ENCODE data around the gene GPR87.

The GPR87 gene, protein sequence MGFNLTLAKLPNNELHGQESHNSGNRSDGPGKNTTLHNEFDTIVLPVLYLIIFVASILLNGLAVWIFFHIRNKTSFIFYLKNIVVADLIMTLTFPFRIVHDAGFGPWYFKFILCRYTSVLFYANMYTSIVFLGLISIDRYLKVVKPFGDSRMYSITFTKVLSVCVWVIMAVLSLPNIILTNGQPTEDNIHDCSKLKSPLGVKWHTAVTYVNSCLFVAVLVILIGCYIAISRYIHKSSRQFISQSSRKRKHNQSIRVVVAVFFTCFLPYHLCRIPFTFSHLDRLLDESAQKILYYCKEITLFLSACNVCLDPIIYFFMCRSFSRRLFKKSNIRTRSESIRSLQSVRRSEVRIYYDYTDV

DNA sequence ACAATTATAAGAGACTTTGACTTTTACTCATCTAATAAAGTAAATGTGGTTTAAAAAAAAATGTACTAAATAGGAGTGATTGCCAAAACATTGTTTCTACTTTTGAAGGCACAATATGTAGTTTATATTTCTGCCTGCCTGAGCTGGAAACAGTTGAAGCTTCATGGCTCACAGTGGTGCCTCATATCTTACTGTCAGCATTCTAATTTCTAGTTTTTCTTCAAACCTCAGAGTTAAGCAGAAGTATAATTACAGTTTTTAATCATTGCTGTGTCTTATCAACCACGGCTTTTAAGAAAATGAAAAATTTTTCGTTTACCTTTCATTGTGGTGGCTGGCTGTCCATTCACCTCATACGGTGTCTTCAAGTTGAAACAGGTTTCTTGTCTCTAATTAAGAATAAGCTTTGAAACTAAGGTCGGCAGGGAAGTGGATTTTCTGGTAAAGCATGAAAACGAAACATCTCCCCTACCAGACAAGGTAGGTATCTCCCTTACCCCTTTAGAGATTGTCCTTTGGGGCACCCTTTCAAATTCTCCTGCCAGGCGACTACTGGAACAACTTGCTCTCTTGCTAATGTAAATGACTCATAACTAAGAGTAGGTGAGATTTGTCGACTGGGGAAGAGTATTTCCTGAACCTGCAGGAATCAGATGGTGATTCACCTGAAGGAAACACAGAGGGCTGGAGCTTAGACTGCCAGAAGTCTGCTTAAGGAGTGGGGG, at the start of gene GPR87:
Gene GPR87, minus strand, starts transcription at position 554 of the 725 bp plus-strand sequence. CDS start 16,720 bp downstream, outside the sequence.
- no peak for DNase-seq (ENCODE audit: low read depth in 2 of 2)

DNA sequence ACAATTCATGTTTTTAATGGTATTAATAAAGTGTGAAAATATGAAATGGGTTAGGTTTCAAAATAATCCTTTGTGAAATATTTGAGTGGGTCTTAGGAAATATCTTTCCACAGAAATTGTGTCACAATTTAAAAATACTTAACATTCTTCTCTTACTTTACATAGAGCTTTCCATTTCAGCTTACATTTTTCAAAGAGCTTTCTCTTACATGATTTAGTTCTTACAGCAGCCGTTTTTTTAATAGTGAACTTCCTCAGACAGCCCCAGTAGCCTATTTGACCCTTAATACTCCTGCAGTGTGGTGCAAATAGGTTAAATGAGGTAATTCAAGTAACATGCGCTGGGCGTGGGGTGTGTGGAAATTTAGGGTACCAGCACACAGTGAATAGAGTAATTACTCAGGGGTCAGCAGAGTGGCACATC, 46.1 kb upstream of the GPR87 start:
- peak in 1 of 2 experiments; percentile 22 for DNase-seq (ENCODE audit: low read depth in 2 of 2)

DNA sequence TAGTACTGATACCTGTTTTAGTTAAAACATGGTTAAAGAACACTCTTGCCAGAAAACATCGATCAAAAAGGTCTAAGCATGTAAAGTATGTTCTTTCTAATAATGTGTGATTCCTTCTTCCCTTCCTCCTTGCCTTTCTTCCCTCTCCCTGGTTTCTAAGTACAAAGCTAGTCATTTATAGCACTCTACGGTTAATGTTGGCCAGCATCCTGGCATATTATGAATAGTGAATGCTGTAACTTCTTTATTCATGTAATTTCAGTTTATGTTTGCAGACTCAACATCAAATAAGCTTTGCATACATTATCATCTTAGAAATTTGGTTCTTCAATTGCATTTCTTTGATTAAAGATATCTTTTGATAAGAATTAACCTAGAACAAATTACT, 40.8 kb upstream of the GPR87 start:
- DNase-seq (ENCODE audit: low read depth in 2 of 2): no peak

DNA sequence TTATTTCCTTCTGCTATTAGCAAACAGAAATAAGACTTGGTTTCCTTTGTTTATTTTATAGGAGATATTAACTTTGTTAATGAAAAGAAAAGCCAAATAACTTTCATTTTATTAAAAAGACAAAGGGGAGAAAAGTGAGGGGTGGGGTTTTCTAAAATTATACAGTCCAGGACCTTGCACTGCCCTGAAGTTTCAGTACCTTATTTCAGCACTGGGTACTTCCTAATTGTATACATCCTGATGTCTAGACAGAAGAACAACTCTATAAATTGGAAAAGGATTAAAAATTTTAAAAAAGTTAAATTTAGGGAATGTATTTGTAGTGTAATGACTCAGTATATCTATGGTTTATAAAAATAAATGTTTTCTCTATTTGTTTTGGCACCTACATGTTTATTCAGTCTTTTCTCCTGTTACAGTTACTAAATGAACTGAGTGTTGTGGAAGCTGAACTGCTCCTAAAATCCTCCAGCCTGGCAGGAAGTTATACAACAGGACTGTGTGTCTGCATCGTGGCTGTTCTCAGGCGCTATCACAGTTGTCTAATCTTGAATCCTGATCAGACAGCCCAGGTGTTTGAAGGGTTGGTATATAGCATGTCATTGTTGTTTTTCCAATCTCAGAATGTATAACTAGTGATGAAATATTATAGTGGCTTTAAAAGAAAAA, 40.3 kb upstream of the GPR87 start:
- DNase-seq (ENCODE audit: low read depth in 2 of 2): no peak

DNA sequence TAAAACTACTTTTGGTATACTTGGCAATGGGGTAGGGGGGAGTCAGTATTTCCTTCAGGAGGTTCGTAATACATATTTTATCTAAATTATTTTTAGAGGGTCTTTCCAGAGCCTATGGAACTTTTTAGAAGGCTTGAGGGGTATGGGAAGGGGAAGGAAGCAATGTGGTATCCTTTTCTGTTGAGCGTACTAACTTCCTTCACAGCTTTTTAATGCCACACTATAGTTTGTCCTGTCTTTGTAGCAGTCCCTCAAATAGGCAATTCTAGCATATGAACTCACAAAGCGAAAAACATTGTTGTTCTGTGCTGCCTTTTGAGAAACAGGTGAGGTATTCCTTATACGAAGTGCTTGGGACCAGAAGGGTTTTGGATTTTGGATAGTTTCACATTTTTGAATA, 35.0 kb upstream of the GPR87 start:
- DNase-seq (ENCODE audit: low read depth in 2 of 2): no peak

DNA sequence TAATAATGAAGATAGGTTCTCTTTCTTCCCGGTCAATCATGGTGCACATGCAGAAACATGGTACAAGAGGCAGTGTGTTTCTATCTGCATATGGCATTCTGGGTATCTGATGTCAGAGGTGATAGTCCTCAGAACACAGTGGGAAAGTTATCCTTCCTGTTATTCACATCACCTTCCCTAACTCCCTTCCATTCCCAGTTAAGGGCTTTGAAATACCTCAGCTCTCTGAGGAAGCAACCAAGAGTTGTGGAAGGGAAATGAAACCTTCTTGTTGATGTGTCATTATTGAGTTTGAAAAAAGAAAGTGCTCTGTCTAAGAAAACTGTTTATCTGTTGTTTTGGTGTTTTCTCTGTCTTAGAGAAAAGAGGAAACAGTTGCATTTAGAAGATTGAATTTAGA, 34.6 kb upstream of the GPR87 start:
- no peak for DNase-seq (ENCODE audit: low read depth in 2 of 2)

DNA sequence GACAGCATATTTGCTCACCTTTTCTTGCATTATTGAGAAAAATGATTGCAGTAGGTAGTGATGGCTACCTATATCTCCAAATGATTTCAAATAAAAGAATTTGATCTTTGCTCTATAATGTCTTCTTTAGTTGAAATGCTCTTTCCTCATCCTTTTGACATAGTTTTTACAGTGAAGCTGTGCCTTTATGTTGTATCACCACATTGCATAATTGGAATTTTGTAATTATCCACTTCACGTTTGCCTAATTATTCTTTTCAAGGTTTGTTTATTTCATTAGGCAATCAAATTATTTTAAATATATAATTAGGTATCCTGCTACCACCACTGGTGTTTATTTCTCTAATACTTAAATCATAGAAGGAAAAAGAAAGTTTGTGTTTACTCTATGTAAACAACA, 34.0 kb upstream of the GPR87 start:
- no peak for DNase-seq (ENCODE audit: low read depth in 2 of 2)

DNA sequence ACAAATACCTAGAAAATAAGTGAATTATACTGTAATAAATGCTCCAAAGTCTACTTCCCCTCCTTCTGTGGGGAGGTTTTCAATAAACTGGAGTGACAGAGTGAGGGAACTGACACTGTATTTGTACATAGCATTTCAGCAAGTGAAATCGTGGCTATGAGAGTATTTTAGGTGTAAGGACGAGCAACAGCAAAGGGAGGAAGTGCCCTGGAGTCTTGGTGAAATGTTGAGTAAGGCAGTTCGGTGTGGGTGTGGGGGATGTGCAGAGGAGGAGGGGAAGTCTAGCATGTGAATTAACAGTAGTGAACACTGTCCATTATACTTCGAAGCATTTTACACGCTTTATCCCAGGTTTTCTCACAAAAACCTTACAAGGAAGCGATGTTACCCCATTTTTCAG, 30.8 kb upstream of the GPR87 start:
- no peak for DNase-seq (ENCODE audit: low read depth in 2 of 2)

DNA sequence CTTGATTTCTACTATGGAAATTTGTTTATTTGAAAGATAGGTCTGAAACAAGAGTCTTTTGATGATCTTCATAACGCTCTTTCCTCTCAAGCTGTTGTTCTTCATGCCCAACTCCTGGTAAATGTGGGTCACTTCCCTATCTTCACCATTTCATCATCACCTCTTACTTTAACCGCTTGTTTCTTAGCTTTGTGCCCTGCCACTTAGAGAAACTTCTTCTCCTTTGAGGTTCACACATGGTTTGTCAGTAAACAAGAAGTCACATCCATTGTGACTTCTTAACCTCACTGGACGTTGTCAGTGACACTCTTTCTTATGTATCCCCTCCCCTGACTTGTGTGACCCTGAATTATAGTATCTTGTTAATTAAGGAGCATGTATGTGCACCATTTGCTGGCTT, 29.7 kb upstream of the GPR87 start:
- no peak for DNase-seq (ENCODE audit: low read depth in 2 of 2)

DNA sequence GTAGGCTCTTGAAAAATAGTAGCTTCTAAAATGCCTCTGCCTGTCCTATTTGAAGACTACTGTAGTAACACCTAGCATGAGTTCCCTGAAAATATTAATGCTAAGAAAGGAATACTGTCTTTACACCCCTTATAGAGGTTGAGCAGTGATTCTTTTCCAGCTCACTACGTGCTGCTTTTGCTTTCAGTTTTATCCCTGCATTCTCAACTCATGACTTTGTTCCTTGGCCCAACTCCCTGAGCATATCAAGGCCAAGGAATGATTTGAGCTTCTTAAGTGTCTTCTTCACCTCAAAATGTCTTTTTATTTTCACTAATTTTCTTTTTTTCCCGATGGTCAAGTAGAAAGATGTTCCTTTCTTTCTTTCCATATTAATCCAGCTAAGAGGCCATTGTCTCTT, 29.2 kb upstream of the GPR87 start:
- DNase-seq (ENCODE audit: low read depth in 2 of 2): peak; percentile 26 to 29

DNA sequence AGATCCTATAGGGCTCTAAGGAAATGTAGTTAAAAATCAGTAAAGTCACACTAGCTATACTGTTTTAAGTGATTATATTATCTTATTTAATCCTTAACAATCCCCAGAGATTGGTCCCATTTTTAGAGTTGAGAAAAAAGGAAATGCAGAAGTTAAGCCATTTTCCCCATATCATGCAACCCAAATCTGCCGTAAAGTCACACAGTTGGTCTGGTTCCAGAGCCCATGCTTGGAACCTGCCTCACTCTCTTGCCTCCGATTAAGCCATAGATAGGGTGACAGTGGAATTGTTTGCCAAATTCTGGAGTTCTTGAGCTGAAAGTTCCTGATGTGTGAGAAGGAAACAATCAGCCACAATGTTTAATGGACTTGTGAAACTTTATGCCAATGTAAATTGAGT, 15.1 kb upstream of the GPR87 start:
- DNase-seq (ENCODE audit: low read depth in 2 of 2): no peak

DNA sequence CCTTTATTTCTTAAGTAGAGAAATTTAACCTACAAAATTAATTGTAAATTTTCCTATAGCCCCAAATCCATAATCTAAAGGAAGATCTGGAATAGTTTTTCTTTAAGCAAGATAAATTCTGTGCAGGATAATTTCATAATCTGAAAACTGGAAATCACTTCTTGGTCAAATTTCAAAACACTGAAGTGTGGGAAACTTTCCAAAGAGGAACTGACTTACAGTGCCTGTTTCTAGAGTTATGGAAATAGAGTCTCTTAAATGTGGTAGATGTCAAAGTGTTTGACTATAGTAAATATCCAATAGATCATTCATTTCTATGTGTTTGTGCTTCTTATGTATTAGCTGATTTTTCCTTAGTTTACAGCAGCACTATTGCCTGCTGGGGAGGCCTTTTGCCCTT, 14.3 kb upstream of the GPR87 start:
- no peak for DNase-seq (ENCODE audit: low read depth in 2 of 2)

DNA sequence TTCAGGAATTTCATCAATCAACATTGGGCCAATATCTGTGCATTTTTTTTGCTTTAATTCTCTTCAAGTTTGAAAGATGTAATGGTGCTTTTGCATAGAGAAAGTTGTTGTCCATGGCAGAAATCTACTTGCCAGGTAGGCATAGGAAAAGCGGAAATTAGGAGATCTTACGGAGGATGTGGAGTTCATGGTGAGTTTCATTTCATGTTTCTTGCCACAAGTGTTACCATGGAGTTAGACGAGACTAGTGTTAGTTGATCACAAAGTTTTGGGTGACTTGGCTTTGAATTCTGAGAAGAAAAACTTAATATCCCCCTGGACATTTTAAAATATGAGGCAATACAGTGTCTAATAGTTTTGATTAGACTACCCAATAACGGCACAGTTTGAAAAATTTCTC, 13.8 kb upstream of the GPR87 start:
- DNase-seq (ENCODE audit: low read depth in 2 of 2): no peak

DNA sequence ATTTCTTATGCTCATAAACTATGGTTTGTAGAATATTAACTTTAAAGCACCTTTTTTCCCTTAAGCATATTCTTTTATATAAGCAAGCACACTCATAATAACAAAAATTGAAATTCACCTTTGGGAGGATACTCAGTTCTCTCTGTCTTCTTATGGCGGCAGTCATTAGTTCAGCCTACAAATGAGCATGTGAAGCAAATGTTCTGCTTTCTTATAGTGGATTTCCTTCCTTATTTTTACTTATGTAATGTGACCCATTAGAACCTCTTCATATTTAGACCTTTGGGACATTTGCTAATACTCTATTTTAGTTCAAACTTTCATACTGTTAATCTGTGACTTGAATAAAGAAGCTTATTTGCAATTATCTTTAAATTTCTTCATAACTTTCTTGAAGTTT, 12.7 kb upstream of the GPR87 start, which contains the start of gene P2RY13:
Gene P2RY13, minus strand, starts transcription at position 187 of the 400 bp plus-strand sequence. Its CDS starts 21 bp downstream, at position 166.
- no peak for DNase-seq (ENCODE audit: low read depth in 2 of 2)

DNA sequence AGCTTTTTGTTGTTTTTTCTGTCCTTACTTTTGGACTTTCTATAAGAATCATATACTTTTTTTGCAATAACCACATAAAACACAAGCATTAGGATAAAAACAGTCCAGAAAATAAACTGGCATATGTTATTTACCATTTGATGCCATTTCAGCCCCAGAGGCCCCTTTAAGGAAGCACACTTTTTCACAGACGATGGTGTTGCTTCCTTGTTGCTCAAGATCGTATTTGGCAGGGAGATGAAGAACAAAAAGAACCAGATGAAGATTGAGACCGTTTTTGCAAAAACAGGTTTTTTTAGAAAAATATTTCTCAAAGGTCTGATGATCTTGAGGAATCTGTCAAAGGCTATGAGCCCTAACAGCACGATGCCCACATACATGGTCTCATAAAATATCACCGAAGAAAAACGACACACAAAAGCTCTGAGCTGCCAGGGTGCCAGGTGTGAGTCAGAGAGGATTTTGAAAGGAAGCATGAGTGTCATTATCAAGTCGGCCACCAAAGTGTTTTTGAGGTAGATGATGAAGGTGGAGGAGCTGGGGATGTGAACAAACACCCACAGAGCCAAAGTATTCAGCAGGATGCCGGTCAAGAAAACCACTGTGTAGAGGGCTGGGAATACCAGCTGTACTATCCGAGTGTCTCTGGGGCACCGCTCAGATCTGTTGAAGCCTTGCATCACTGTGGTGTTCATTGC, 11.8 kb upstream of the GPR87 start:
- DNase-seq (ENCODE audit: low read depth in 2 of 2): no peak

DNA sequence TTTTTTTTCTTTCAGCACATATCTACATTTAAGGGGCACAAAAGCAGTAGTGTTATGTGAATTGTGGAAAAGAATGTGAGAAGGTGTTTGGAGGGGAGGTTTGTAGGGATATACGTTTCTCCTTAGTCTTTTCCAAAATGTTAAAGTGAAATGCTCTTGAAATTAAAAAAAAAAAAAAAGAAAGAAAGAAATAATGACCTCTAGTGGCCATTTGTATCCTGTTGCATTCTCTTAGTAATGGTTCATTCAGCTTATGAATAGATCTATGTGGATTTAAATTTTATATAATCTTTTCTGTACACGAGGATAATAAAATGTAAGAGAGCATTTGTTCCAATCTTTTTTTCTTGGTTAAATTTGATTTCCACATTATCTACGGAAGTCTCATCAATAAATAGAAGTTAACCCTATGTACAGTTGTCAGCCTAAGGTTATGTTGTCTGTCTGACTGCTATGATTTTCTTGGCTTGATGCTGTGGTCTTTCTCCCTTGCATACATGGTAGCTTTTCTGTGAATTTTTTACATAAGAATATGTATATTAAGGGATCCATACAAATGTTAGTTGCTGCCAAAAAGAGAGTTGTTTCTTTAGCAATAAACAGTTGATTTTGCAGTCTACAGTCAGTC, 11.1 kb upstream of the GPR87 start:
- no peak for DNase-seq (ENCODE audit: low read depth in 2 of 2)

DNA sequence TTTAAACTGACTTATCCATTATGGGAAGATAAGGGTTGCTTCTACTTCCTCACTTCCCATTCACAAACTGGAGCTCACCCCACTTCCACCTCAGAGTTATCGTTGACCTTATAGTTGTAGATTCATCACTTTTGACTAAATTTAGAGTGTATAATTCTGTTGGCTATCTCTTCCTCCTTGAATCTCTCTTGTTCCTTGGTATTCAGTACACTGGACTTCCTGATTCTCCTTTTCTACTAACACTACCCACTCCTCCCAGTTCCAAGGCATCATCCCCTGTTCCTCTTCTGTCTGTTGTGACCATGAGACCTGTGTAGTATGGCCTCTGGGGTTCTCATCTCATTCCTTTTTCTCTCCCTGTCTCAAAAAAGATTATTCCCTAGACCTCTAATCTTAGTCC, 5.9 kb upstream of the GPR87 start:
- DNase-seq (ENCODE audit: low read depth in 2 of 2): no peak

DNA sequence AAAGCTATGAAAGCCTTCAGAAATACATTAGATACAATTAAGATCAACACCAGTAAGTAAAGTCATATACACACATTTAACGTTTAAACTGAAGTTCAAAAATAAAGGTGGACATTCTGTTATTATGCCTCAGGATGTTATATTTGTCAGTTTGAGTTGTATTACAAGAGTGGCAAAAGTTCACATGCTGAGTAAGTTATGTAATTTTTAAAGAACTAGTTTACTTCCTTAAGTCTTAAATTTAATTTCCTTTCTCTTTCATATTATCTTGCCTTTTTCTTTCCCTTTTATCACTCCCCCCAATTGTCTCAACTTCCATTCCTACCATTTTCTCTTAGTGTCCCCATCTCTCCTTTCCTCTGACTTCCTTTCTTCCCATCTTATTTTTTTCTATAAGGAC, 4.9 kb upstream of the GPR87 start:
- no peak for DNase-seq (ENCODE audit: low read depth in 2 of 2)

DNA sequence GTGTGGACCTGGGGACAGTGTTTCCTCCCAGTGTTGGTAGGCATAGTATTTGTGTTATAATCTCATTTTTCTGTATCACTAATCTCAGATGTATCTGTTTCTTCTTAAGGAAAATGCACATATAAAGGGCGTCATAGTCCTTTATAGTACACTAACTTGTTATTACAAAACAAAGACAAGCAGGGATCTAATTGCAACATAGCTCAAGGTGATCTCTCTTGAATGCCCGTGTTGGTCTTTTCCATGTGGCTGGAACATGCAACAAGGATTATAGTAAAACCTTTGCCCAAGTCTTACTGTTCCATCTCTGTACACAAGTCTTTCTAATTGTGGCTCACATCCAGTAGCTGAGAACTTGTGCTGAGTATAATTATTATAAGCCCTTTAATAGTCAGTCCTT, 3.5 kb upstream of the GPR87 start:
- DNase-seq (ENCODE audit: low read depth in 2 of 2): no peak

DNA sequence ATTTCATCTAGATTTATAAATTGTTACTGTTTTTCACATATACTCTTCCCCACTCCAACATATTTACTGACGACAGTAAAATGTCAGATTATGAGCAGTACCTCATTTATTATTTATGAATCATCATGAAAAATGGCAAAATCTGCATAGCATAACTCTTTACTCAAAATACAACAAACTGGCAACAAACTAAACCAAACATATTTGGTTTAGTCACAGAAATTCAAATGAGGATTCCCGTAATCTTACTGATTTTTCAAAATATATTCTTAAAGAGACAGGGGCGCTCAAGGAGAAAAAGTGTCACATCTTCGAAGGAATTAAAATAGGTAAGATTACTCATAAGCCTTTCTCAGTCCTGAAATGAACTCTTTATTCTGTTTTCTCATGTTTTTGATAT, 3.0 kb upstream of the GPR87 start:
- no peak for DNase-seq (ENCODE audit: low read depth in 2 of 2)

DNA sequence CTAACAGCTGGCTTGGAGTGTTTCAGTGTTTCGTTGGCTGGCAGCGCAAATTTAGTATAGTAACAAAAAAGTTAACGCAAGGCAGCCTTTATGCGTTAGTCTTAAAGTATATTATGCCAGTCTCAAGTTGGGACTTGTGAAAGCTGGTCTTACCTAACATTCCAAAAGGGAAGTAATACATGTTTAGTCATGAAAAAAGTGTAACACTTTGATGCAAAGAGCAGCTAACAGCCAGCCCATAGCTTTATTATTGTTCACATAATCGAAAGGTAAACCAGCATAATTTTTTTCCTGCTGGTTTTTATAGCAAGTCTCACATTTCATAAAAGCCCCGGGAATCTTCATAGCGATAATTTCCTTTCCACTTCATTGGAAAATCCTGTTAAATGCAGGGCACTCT, 2.4 kb upstream of the GPR87 start:
- DNase-seq (ENCODE audit: low read depth in 2 of 2): no peak

DNA sequence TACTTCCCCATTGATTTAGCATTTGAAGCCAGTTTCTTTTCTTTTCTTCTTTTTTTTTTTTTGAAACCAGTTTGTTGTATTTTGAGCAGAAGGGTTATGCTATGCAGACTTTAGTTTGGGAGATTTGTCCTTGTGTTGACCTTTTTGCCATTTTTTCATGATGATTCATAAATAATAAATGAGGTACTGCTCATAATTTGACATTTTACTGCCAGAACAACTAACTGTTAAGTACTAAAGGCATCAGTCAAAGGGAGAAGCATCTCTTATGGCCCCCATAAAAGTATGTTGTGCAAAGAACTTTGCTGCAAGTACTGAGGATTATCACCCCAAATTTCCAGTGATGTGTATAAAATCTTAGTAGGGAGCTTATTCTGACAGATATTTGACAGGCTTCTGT, 1.7 kb upstream of the GPR87 start:
- DNase-seq (ENCODE audit: low read depth in 2 of 2): peak in 1 of 2 experiments; percentile 51
